Lower leg skin (tissue), 3 donors: Measurements from ENCODE around the gene CYGB.

ENCODE experiments used
- CTCF ChIP-seq, 3 donors: fragments of 450-650 bp; IDR thresholded peaks; one replicate each; pipeline ENCODE4 v1.5.1; 2016; ENCODE audit warnings: antibody characterized with exemption in 3 of 3, mild to moderate bottlenecking in 3 of 3, moderate library complexity in 2 of 3
- POLR2A ChIP-seq, 2 donors: fragments of 450-650 bp; IDR thresholded peaks; one replicate each; pipeline ENCODE4 v1.6.1; 2016 to 2017; ENCODE audit warnings: antibody characterized with exemption in 2 of 2, mild to moderate bottlenecking in 1 of 2, moderate library complexity in 1 of 2

GRCh38 chr17:76547183-76547641 lies 9.7 kb upstream of the CYGB start:
- TF ChIP-seq CTCF (IDR thresholded peaks at IDR 0.05): peak in 1 of 3 donors; percentile 70
- no peak for TF ChIP-seq POLR2A (IDR thresholded peaks at IDR 0.05)
